ENCODE data around the gene CEACAM1.

- TF ChIP-seq CTCF (conservative IDR thresholded peaks at IDR 0.05 in 1 of 2, IDR thresholded peaks at IDR 0.05 in 1 of 2; ENCODE audit: low read depth in 1 of 2, low read length in 2 of 2) (peak; percentile 68 to 81), EZH2 (IDR thresholded peaks at IDR 0.05; ENCODE audit: low read length, missing control alignments) (no peak)
Observed at GRCh38 chr19:42563352-42564210, 35.3 kb upstream of the CEACAM1 start.

Measured in fibroblast of lung (primary cell).